WTC11 (cell line): ENCODE data around the gene ASCC3. TPM values are rescaled to one million over a fixed set of nuclear protein-coding genes. Genes with fewer than 3 reads are reported as not detected.

Experiments used
- ATAC-seq: fragments of 200-7000 bp; cut with Tn5 transposase; 2 replicates; pipeline ENCODE4 v1.10.0; 2021; ENCODE audit warnings: mild to moderate bottlenecking, moderate library complexity
- CTCF ChIA-PET: fragments of 300-600 bp; sonication (Branson Sonifier 250); formaldehyde crosslinking; loops from one replicate; lab custom pipeline; 2021; ENCODE audit warnings: antibody characterized with exemption; lab: Charles Lee
- POLR2A ChIA-PET: fragments of 350-600 bp; sonication (Branson Sonifier 250); formaldehyde crosslinking; loops from one replicate; lab custom pipeline; 2021; ENCODE audit warnings: antibody characterized with exemption; lab: Charles Lee
- DNase-seq: peaks from one replicate; pipeline ENCODE4 v3.0.0; 2021; ENCODE audit warnings: low spot score
- H3K27ac Mint-ChIP-seq: 2 replicates; pipeline ENCODE4 v1.8.0; 2021; ENCODE audit warnings: mixed read lengths
- H3K27me3 Mint-ChIP-seq: 2 replicates; pipeline ENCODE4 v1.8.0; 2021; ENCODE audit warnings: low read depth, mild to moderate bottlenecking, moderate library complexity, mixed read lengths
- H3K36me3 Mint-ChIP-seq: 2 replicates; pipeline ENCODE4 v1.8.0; 2021; ENCODE audit warnings: mixed read lengths
- H3K4me1 Mint-ChIP-seq: 2 replicates; pipeline ENCODE4 v1.8.0; 2022; ENCODE audit warnings: mixed read lengths
- H3K4me3 Mint-ChIP-seq: 2 replicates; pipeline ENCODE4 v1.8.0; 2021; ENCODE audit warnings: mild to moderate bottlenecking, moderate library complexity, mixed read lengths
- H3K9me3 Mint-ChIP-seq: 2 replicates; pipeline ENCODE4 v1.8.0; 2021; ENCODE audit warnings: mixed read lengths
- ATF2 ChIP-seq: sonication (generic); formaldehyde crosslinking; IDR thresholded peaks from 2 replicates; pipeline ENCODE4 v1.8.1; 2022; ENCODE audit warnings: low read depth, missing genetic modification reagents, borderline replicate concordance
- CREB1 ChIP-seq: sonication (generic); formaldehyde crosslinking; IDR thresholded peaks from 2 replicates; pipeline ENCODE4 v1.8.0; 2023; ENCODE audit warnings: mild to moderate bottlenecking, missing genetic modification reagents
- CREM ChIP-seq: sonication (generic); formaldehyde crosslinking; IDR thresholded peaks from 2 replicates; pipeline ENCODE4 v1.8.1; 2022; ENCODE audit warnings: mild to moderate bottlenecking, missing genetic modification reagents, moderate library complexity
- FOXK1 ChIP-seq: sonication (generic); formaldehyde crosslinking; IDR thresholded peaks from 2 replicates; pipeline ENCODE4 v1.8.0; 2022; ENCODE audit warnings: mild to moderate bottlenecking, moderate library complexity, missing genetic modification reagents
- IRF2 ChIP-seq: sonication (generic); formaldehyde crosslinking; IDR thresholded peaks from 2 replicates; pipeline ENCODE4 v1.8.0; 2022; ENCODE audit warnings: low read depth, missing genetic modification reagents, borderline replicate concordance
- KAT7 ChIP-seq: sonication (generic); formaldehyde crosslinking; IDR thresholded peaks from 2 replicates; pipeline ENCODE4 v1.8.1; 2023; ENCODE audit warnings: missing genetic modification reagents, mild to moderate bottlenecking, borderline replicate concordance
- MXD4 ChIP-seq: fragments of 250-450 bp; sonication (Bioruptor Pico); IDR thresholded peaks from 2 replicates; pipeline ENCODE4 v1.8.0; 2021; ENCODE audit warnings: mild to moderate bottlenecking, moderate library complexity, borderline replicate concordance
- PRDM15 ChIP-seq: sonication (generic); formaldehyde crosslinking; IDR thresholded peaks from 2 replicates; pipeline ENCODE4 v1.8.0; 2022; ENCODE audit warnings: missing genetic modification reagents
- PREB ChIP-seq: sonication (generic); formaldehyde crosslinking; IDR thresholded peaks from 2 replicates; pipeline ENCODE4 v1.8.1; 2022; ENCODE audit warnings: mild to moderate bottlenecking, missing genetic modification reagents, moderate library complexity, borderline replicate concordance
- PRRX2 ChIP-seq: fragments of 250-450 bp; sonication (Bioruptor Pico); IDR thresholded peaks from 2 replicates; pipeline ENCODE4 v1.8.0; 2021; ENCODE audit warnings: mild to moderate bottlenecking
- TEAD4 ChIP-seq: sonication (generic); formaldehyde crosslinking; IDR thresholded peaks from 2 replicates; pipeline ENCODE4 v1.8.0; 2022; ENCODE audit warnings: mild to moderate bottlenecking, missing genetic modification reagents
- ZNF138 ChIP-seq: sonication (generic); formaldehyde crosslinking; conservative IDR thresholded peaks from 2 replicates; pipeline ENCODE4 v1.8.1; 2022; ENCODE audit warnings: mild to moderate bottlenecking, moderate library complexity, missing genetic modification reagents
- ZNF219 ChIP-seq: sonication (generic); formaldehyde crosslinking; IDR thresholded peaks from 2 replicates; pipeline ENCODE4 v1.8.0; 2023; ENCODE audit warnings: missing genetic modification reagents, mild to moderate bottlenecking, borderline replicate concordance
- ZNF281 ChIP-seq: sonication (generic); formaldehyde crosslinking; IDR thresholded peaks from 2 replicates; pipeline ENCODE4 v1.8.0; 2023; ENCODE audit warnings: mild to moderate bottlenecking, missing genetic modification reagents
- ZNF416 ChIP-seq: fragments of 250-450 bp; sonication (Bioruptor Pico); IDR thresholded peaks from 2 replicates; pipeline ENCODE4 v1.9.0; 2021; ENCODE audit warnings: mild to moderate bottlenecking, inconsistent platforms
- total RNA-seq: library from RNA; stranded (reverse); gene quantifications from 3 replicates; pipeline ENCODE4 v1.2.3, GENCODE V29; 2021
- TF ChIP-seq, protein P1 (sequence below): sonication (generic); formaldehyde crosslinking; IDR thresholded peaks from 2 replicates; pipeline ENCODE4 v1.8.1; 2023; ENCODE audit warnings: mild to moderate bottlenecking, missing genetic modification reagents, borderline replicate concordance

The ASCC3 gene
- total RNA-seq, 1 experiment from 2014 or later = 80.7 TPM

GRCh38 chr6:100856146-100856545, 25.0 kb downstream of the ASCC3 start (continued):
- TF ChIP-seq, protein P1, sequence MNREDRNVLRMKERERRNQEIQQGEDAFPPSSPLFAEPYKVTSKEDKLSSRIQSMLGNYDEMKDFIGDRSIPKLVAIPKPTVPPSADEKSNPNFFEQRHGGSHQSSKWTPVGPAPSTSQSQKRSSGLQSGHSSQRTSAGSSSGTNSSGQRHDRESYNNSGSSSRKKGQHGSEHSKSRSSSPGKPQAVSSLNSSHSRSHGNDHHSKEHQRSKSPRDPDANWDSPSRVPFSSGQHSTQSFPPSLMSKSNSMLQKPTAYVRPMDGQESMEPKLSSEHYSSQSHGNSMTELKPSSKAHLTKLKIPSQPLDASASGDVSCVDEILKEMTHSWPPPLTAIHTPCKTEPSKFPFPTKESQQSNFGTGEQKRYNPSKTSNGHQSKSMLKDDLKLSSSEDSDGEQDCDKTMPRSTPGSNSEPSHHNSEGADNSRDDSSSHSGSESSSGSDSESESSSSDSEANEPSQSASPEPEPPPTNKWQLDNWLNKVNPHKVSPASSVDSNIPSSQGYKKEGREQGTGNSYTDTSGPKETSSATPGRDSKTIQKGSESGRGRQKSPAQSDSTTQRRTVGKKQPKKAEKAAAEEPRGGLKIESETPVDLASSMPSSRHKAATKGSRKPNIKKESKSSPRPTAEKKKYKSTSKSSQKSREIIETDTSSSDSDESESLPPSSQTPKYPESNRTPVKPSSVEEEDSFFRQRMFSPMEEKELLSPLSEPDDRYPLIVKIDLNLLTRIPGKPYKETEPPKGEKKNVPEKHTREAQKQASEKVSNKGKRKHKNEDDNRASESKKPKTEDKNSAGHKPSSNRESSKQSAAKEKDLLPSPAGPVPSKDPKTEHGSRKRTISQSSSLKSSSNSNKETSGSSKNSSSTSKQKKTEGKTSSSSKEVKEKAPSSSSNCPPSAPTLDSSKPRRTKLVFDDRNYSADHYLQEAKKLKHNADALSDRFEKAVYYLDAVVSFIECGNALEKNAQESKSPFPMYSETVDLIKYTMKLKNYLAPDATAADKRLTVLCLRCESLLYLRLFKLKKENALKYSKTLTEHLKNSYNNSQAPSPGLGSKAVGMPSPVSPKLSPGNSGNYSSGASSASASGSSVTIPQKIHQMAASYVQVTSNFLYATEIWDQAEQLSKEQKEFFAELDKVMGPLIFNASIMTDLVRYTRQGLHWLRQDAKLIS = no peak
- TF ChIP-seq KAT7 (CRISPR knock-in tag) (no peak), CREB1 (CRISPR knock-in tag) (no peak), ZNF138 (CRISPR knock-in tag) (no peak), IRF2 (CRISPR knock-in tag) (no peak), TEAD4 (no peak), PRRX2 (CRISPR knock-in tag) (no peak), CREM (no peak), PRDM15 (CRISPR knock-in tag) (no peak), ATF2 (CRISPR knock-in tag) (no peak), PREB (no peak)

DNA sequence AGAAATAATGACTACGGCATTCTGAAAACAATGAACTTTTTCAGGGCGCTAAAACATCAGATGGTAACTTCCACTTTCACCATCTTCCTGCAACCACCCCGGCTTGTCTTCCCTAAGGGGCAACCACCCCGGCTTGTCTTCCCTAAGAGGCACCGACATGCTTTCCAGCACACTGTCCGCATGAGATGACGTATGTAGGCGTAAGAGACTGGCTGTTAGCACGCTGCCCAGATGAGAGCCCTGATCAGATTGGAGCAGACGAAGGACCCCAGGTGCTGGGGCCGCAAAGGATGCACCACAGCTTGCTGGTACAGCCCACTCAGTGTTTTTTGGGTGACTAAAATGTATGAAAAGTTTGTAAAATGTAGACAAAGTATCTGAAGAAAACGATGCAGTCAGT, 29.3 kb downstream of the ASCC3 start:
- Mint-ChIP-seq H3K27ac (no peak overlapping the region), H3K4me1 (no peaks in the 10 kb centered on the region), H3K4me3 (no peak overlapping the region), H3K27me3 (no peaks in the 10 kb centered on the region), H3K36me3 (peaks cover 9% of the 10 kb centered on the region), H3K9me3 (no peaks in the 10 kb centered on the region)
- CTCF ChIA-PET = no interaction called here
- no peak for DNase-seq
- POLR2A ChIA-PET = no interaction called here
- peak; percentile 52 for ATAC-seq
- TF ChIP-seq ZNF416 (CRISPR knock-in tag) = no peak
- no peak for TF ChIP-seq FOXK1
- no peak for TF ChIP-seq MXD4 (CRISPR knock-in tag)
- no peak for TF ChIP-seq ZNF219 (CRISPR knock-in tag)
- TF ChIP-seq ZNF281 (CRISPR knock-in tag) = no peak
